CD4-positive, alpha-beta T cell treated with Interleukin-15 for 1 hour (primary cell): ENCODE results near the gene SMAD1.
"Not testable (repeated sequence)": the region's sequence is repeated elsewhere in the genome, so short reads cannot be mapped to it uniquely, and the experiment has no call there.

Experiments
- DNase-seq: peaks from one replicate; pipeline ENCODE4 v3.0.0-alpha.2; 2020

SMAD1 gene

DNA sequence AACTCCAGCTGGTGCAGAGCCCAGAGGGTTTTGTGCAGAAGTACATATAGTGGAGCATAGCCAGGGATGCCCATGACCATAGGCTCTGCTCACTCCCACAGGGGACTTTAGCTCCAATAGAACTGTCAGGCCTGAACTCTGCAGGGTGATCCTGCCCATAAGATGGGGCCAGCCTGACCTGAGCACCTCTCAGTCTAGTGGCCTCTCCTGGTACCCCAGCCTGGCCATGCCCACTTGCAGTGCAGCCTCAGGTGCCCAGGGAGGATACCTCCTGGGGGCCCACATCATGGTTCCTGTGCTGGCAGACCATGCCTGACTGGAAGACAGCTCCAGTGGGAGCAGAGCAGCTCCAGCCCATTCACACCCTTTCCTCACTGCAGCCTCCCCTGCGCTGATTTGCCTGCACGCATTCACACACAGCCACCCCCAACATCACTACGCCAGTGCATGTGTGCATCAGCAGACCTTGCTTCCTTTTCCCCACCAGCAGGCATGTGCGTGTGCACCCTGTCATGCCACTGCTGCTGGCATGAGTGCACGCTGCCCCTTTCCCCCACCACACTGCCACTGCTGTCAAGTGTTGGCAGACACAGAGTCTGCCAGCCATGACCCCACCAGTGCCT, 84.5 kb downstream of the SMAD1 start:
- no peak for DNase-seq

DNA sequence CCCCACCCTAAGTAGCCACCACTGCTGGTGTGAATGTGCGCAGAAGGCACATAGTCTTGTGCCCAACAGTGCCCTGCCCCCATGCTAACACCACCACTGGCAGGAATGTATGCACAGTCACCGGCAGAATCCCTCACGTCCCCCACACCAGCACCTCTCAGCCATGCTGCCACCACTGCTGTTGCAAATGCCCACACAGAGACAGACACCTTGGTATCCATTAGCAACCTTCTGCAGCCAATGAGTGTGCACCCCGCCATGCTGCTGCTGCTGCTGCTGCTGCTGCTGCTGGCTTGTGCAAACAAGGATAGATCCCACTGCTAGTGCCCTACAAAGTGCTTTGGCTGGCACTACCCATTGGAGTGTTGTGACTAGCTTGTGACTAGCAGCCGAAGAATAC, 85.1 kb downstream of the SMAD1 start:
- no peak for DNase-seq

DNA sequence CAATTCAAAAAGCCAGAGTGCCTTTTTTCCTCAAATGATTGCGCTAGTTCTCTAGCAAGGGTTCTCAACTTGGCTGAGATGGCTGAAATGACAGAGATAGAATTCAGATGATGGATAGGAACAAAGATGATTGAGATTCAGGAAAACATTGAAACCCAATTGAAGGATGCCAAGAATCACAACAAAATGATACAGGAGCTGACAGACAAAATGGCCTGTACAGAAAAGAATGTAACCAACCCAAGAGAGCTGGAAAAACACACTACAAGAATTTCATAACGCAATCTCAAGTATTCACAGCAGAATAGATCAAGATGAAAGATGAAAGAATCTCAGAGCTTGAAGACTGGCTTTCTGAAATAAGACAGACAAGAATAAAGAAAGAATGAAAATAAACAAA, 85.9 kb downstream of the SMAD1 start:
- no peak for DNase-seq

DNA sequence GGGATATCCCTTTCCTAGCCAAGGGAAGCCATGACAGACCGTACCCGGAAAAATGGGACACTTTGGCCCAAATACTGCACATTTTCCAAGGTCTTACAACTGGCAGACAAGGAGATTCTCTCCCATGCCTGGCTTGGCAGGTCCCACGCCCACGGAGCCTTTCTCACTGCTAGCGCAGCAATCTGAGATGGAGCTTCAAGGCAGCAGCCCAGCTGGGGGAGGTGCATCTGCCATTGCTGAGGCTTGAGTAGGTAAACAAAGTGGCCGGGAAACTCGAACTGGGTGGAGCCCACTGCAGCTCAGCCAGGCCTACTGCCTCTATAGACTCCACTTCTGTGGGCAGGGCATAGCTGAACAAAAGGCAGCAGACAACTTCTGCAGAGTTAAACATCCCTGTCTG, 92.9 kb downstream of the SMAD1 start:
- not testable (repeated sequence) for DNase-seq

DNA sequence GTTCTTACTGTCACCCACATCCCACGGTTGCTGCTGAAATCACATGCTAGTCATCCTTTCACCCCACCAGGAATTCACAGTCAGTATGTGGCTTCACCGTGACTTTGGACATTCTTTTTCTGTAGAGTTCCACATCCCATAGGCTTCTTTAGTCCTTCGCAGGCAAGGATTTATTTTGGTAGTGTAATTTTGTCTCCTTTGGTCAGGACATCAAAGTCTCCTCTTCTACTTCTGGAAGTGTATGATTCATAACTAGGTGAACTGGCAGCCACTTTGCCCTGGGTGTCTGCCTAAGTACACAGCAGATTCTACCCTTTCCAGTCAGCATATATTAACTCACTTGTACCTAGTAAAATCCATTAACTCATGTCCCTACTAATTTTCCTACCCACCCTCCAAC, 99.3 kb downstream of the SMAD1 start:
- DNase-seq = no peak

DNA sequence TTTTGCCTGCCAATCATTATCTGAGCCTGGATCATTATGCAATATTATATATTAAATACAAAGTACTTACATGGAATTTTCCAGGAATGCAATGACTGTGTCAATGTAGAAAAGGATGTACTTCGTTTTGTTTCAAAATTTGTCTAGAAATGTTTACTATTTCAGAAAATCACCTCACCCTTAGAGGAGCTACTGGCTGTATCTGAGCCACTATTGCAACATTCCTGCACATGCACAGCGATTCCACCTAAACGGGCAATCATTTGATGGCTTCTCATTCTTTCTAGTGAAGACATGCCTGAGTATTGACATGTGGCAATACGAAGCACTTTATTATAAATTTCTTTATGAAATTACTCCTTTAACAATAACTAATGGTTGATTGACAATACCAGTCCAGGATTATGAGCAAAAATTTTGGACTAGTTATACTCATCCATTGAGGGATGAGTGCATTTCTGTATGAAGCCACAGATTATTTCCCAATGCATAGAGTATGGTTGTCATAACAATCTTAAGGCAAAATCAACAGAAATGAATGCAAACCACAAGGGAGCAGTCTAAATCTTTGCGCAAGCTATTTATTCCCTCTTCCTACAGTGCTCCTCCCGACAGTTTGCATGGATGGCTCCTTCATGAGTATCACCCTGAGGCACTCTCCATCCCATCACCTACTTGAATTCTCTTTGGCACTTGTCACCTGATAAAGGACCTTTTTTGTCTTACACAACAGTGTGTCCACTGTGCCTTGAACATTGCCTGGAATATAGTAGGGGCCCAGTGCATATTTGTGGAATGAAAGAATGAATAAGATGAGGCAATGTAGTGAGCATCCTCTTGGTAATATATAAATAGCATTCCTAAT, 101.8 kb downstream of the SMAD1 start:
- DNase-seq = no peak

DNA sequence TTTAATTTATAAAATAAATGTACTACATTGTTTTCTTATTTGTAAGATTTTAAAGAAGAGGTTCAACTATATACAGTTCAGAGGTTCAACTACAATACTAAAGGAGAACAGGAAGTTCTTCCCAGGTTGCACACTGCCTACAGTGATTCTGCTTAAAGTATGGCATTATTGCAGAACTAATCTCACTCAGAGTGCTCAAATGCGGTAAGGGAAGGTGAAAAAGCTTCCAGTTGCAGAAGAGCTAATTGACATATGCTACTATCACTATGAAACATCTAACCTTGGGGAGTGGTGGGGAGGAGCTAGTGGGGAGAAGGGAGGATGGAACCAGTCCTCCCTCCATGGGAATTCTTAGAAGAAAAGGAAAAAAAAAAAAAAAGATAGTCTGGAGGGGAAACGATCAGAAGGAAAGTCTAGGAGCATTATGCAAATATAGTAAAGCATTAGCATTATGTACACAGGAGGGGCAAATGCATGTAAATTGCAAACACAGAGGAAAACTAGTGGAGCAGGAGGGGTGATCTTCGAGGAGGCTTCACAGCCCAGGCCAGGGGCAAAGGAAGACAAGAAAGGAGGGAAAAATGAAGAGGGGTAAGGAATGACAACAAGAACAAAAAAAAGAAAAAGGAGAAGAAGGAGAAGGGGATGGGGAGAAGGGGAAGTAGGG, 105.6 kb downstream of the SMAD1 start:
- DNase-seq = no peak

DNA sequence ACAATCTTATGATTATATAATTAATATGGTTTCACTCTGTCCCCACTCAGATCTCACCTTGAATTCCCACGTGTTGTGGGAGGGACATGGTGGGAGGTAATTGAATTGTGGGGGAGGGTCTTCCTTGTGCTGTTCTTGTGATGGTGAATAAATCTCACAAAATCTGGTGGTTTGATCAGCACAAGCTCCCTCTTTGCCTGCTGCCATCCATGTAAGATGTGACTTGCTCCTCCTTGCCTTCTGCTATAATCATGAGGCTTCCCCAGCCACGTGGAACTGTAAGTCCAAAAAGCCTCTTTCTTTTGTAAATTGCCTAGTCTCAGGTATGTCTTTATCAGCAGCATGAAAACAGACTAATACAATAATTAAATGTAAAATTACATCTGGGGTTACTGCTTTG, 107.7 kb downstream of the SMAD1 start:
- DNase-seq = not testable (repeated sequence)

DNA sequence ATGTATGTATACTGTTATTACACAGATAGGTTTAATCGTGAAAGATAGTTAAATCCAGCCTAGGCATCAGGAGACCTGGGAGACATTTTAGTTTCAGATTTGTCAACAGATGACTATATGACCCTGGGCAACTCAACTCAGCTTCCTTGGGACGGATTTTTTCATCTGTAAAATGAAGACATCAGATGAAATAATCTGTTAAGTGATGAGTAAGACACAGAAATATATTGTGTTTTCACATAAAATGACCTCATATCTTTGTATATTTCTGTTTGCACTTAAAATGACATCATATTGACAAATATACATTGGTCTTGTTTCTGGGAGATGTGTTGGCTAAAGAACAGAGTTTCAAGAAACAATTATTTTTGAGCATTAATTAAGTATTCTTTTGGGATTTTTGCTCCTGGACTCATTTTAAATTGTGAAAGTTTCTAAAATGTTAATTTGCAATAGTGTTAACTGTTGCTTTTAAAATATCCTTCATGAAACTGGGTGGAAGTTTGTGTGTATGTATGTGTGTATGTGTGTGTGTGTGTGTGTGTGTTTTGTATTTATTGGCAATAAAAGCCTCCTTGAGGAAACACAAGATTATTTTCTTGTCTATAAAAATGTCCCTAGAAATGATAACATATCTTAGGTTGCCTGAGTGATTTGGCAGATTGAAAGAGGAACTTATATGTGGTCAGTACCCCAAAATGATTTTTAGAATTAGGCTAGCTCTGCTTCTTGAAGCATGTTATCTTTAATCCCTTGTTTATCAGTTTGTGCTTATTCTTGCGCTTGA, 108.5 kb downstream of the SMAD1 start:
- DNase-seq = no peak

DNA sequence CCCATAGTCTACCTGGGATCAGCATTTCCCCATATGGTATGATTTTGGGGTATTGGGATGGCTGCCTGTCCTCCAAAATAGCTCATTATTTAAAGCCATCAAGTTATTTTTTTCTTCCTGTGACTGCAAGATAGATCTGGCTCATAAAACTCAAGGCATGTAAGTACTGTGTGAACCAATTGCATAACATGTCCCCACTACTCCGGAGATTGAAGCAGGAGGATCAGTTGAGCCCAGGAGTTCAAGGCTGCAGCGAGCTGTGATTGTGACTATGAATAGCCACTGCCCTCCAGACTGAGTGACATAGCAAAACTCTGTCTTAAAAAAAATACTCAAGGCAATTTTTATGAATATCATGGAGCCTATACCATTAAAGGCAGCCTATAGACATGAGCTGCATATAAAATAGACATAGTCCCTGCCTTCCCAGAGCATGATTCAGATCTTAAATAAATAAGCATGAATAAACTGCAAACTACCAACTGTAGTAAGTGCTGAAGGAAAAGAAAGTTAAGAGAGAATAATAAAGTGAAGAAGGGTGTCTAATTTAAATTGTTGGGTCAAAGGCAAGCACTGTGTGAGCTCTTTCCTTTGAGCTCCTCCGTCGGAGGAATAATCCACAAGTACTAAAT, 120.6 kb downstream of the SMAD1 start:
- no peak for DNase-seq

DNA sequence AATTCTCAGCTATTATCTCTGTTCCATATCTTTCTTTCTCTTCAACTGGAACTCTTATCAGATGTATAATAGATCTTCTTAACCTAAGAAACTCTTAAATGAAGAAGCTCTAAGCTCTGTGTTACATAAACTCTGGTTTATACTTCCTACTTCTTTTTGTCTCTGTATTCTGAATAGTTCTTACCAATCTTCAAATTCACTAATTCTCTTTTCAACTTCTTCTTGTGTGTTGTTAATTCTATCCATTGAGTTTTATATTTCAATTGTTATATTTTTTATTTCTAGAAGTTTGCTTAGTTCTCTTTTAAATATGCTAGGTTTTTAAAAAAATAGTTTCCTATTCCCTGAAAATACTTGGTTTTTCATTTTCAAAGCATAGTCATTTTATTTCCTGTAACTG, 124.3 kb downstream of the SMAD1 start:
- DNase-seq = no peak
